ENCODE results near the gene TMEM161A.
A peak's percentile ranks its signal among the peaks of the same experiment; 100 is the strongest.

DNA sequence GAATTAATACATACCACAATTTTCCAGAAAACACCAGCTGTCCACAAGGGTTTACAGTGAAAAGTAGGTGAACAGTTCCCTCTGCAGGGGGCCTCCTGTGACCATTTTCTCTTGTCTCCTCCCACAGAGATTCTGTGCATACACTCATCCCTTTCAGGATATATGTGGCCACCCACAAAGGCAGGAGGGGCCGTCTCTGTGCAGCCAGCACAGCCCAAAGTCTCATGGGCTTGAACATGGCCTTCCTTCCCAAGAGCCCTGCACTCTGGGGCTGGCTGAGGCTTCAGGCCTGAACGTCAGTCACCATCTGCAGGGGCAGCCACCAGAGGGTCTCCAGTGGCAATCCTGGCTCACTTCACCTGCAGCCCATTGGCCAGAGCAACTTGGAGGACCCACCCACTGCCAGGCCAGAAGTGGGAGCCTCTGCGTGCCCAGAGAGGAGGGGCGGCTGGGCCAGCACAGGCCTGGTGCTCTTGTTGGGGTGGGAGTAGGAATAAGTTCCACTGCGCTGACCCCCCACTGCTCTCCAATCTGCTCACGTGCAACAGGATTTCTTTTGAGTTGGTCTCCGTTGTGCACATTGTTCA is 25.1 kb downstream of the TMEM161A start:
- TF ChIP-seq CBX5 (IDR thresholded peaks at IDR 0.05; ENCODE audit: borderline replicate concordance, low read depth) (no peak), CTCF (IDR thresholded peaks at IDR 0.05 in 2 of 3, conservative IDR thresholded peaks at IDR 0.05 in 1 of 3; ENCODE audit: insufficient read depth in 2 of 3, low read depth in 1 of 3, low read length in 3 of 3) (peak; percentile 54 to 69 (median 68)), ZNF24 (IDR thresholded peaks at IDR 0.05) (no peak), ZEB2 (IDR thresholded peaks at IDR 0.05) (no peak), PHF8 (IDR thresholded peaks at IDR 0.05; ENCODE audit: borderline replicate concordance, low read length) (no peak), POLR2H (tag; IDR thresholded peaks at IDR 0.05; ENCODE audit: low read depth) (no peak), ZFP36 (IDR thresholded peaks at IDR 0.05; ENCODE audit: low read depth, low read length, partially characterized antibody) (no peak), RAD21 (CRISPR knock-in tag; conservative IDR thresholded peaks at IDR 0.05 in 1 of 2, IDR thresholded peaks at IDR 0.05 in 1 of 2) (peak; percentile 60 to 71)
